Activated CD4-positive, alpha-beta T cell treated with anti-CD3 and anti-CD28 coated beads, Interleukin-2, amount 50 U/mL, for 16 hours (primary cell): Measurements from ENCODE around the gene CCDC17.

Experiments used
- DNase-seq: peaks from one replicate; pipeline ENCODE4 v3.0.0-alpha.2; 2020

Gene CCDC17

DNA sequence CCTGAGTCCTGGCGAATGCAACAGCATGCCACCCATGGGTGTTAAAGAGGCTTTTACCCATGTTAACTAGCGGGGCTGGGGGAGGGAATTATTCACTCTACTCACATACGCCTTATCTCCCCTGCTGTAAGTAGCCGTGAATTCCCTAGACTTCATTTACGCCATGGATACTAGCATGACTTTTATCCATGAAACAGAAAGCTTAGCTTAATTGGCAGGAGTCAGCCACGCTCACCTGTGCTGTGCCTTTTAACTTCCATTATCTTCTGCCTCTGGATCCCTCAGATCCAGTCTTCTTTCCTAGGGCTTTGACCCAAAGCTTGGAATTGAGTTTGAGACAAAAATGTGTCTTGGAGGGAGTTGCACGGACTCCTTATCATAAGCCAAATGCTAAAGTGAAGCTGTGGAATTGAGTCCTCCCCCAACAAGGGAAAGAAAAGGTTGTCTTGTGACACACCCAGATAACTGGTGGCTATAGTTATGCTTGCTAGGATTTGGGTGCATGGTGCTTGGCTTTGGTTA lies 49.7 kb downstream of the CCDC17 start:
- no peak for DNase-seq

DNA sequence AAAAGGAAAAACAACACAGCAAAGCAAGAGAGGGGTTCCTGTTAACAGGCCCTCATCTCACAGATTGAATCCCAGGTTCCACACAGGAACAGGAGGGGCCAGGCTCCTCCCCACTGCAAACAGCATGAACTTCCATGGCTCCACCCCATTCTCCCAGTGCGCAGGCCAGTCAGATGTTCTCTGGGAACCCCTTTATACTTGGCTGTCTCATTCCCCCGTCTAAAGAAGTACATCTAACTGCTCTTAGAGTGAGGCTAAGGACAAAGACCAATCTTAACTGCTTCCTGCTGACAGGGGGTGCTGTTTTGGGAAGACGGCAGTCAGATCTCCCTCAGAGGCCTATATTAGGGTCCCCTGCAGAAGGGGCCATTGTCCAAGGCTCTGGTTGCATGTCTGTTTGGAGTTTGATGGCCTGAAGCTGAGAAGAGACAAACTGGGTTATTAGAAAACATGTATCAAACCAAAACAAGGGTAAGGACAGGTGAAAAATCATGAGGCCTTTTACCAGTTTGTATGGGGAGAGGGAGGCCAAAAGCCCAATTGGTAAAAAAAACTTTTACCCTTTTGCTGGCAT lies 50.5 kb downstream of the CCDC17 start:
- no peak for DNase-seq

DNA sequence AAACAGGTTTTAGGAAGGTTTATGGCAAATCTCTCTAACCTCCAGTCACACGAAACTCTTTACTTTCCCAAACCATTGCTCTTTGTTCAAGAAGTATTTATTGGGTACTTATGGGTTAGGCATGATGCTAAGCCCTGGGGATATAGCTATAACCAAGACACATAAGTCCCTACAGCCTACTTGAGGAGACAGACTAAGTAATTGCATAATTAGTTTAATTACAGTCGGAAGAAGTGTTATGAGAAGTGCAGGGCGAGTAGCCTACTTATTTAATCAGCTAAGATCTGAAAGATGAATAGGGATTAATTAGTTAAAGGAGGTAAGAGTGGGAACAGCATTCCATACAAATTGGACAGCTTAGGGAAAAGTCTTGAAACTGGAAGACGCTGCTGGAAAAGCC lies 53.2 kb downstream of the CCDC17 start:
- DNase-seq: no peak
